Muscle of back (tissue), 11 donors: ENCODE measurements around the gene SND1. TPM values are rescaled to one million over a fixed set of nuclear protein-coding genes. Genes with fewer than 3 reads are reported as not detected.

Source experiments
- DNase-seq, 3 donors: peaks; one replicate each; pipeline versions ENCODE4 v3.0.0 to v3.0.0-alpha.2; 2013
- polyA plus RNA-seq, 10 donors: library from polyadenylated mRNA; unstranded; fragments of 120-200 nt; gene quantifications; one replicate each; pipeline ENCODE4 v1.2.1, GENCODE V29; 2013; ENCODE audit not compliant: insufficient read length in 10 of 10

The SND1 gene
- polyA plus RNA-seq, 10 donors: 79.0 to 120 (median 98.4) TPM

DNA sequence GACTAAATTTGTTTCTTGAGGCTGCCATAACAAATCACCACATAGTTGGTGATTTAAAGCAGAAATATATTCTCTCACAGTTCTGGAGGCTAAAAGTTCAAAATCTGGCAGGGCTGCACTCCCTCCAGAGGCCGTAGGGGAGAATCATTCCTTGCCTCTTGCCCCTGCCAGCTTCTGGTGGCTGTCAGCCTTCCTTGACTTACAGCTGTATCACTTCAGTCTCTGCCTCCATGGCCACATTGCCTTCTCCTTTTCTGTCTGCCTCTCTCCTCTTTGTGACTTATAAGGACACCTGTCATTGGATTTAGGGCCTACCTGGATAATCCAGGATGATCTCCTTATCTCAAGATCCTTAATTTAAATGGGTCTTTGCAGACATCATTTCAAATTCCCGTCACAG lies 385.1 kb downstream of the SND1 start:
- no peak for DNase-seq

DNA sequence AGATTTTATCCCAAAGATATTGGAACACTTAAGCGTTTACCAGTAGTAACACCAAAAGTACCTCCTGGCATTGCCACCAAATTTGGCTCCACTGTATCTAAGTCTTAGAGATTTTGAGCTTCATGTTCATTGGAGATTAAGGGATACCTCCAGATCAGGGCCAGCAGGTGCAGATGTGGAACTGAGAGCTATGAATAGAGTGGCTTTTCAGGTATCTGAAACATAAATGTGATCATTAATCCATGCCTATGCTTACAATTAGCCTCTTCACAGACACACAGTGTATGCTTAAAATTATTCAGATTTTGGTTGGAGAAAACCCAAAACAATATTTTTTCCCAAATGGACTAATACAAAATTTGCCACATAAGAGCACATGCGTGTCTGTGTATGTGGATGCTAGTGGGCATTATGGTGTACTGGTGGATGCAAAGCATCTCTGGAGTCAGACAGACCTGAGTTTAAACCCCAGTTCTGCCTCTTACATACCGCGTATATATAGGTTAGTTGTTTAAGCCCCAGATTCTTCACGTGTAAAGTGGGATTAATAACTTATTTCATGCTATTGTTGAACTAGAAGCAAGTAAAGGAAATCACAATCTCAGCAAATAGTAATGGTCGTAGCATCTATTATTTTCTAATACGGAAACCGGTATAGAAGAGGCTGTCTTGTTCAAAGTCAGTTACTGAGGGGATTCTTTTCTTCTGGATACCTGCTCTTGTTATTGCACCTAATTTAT lies 386.1 kb downstream of the SND1 start:
- no peak for DNase-seq

GRCh38 chr7:128039544-128039953 lies 387.6 kb downstream of the SND1 start:
- DNase-seq: no peak

DNA sequence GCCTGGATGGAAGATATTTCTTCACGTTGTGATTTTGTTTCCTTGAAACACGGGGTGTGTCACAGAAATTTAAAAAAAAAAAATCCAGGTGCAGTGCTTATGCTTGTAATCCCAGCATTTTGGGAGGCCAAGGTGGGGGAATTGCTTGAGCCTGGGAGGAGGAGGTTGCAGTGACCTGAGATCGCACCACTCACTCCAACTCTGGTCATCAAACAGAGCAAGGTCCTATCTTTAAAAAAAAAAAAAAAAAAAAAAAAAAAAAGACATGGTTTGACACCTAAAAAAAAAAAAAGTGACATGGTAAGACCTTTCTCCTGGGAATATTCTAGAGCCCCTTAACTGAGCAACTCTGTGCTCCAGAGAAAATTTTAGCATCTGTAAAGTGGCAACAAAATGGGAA lies 388.2 kb downstream of the SND1 start:
- no peak for DNase-seq

- DNase-seq: no peak
These were observed 389.2 kb downstream of the SND1 start for GRCh38 chr7:128041203-128041602.

GRCh38 chr7:128042012-128042411 lies 390.0 kb downstream of the SND1 start:
- DNase-seq: no peak

DNA sequence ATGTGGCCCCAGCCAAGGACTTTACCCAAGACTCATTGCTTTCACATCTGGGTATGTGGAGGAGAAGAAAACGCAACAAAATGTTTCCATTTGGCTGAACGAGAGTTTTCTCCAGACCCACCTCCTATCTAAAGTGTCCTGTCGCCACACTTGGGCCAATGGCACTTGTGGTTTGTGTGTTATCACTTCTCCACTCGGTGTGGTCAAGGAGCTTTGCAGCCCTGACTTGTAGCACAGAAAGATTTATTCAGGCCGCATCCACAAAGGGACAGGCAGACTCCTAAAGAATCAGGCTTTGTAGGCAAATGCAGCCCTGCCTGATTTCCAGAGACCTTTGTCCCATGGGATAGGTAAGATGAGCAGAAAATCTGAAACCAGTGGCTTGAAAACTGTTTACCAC lies 392.1 kb downstream of the SND1 start:
- no peak for DNase-seq

- no peak for DNase-seq
These were observed 393.2 kb downstream of the SND1 start for GRCh38 chr7:128045158-128045557.

DNA sequence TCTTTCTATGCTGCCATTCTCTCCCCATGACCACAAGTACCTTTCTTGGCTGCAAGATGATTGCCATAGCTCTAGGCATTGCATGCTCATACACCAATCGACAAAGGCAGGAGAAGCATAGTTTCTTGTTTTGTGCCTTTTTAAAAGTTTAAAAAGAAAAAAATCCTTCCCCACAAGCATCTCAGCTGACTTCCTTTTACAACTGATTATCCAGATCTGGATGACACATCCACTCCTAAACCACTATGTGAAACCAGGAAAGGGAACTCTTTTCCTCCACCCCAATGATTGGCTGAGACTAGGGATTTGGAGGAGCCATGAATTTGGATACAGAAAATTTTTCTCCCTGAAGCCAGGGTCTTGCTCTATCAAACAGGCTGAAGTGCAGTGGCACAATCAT lies 393.8 kb downstream of the SND1 start:
- DNase-seq: no peak

DNA sequence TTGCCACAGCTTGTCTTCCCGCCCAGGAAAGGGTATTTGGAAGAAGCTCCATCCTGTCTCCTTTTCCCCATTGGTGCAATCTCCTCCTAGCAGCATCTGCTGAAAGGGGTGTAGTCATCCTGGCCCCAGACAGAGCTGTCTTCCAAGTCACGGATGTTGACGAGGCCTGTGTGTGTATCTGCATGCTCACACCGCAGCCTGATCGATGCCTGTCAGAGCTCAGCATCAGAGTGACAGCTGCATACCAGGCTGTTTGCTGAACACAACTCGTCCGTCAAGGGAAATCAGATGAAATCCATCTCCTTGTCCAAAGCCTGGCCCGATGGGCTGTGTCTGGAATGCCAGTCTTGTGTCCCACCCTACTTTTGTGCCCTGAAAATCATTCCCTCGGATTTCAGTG lies 400.4 kb downstream of the SND1 start:
- DNase-seq: no peak

- peak in 1 of 3 donors; percentile 32 for DNase-seq
These were observed 401.0 kb downstream of the SND1 start for GRCh38 chr7:128053023-128053422.

DNA sequence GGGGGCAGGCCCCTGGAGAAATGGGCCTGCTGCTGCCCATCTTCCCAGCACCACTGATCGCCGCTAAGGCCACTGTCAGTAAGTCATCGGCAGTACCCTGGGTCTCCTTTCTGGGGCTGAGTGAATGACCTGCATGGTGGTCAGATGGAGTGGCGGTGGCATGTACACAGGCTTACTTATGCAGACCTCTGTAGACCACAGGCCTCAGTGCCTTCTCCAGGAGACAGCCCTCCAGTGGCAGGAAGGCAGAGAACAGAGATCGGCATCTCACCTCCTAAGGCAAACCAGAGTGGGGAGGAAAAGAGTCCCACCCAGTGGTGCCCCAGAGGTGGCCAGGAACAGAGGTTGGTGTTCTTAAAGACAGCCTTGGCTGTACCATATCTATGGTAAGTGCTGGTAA lies 402.0 kb downstream of the SND1 start:
- DNase-seq: no peak

- no peak for DNase-seq
These were observed 402.5 kb downstream of the SND1 start for GRCh38 chr7:128054511-128054910.

DNA sequence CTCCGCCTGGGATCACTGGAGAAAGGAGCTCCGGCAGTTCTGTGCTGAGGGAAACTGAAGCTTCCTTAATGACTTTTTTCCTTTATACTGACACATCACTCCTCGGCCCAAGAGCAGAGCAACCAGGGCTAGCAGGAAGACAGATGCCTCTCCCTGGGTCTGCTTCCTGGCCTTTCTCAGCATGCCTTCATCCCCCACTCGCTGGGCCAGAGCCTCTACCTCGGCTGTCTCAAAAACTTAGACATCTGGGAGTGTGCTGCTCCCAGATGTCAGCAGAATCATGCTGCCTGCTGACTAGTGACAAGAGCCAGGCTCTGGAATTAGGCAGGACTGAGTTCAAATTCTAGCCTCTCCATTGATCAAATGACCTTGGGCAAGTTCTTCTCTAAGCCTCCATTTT lies 403.6 kb downstream of the SND1 start:
- no peak for DNase-seq

DNA sequence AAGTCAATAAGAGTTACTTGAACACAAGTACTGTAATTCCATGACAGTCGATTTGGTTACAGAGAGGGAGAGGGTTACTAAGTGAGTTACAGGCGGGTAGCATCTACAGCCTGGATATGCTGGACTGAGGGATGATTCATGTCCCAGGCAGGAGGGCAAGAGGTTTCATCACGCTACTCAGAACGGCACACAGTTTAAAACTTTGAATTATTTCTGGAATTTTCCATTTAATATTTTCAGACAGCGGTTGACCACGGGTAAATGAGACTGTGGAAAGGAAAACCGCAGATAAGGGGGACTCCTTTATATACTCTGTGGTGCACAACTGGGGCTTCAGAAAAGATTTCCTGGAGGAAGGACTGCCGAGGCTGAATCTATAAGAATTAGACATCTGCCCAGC lies 404.9 kb downstream of the SND1 start:
- DNase-seq: peak in 1 of 3 donors; percentile 68

DNA sequence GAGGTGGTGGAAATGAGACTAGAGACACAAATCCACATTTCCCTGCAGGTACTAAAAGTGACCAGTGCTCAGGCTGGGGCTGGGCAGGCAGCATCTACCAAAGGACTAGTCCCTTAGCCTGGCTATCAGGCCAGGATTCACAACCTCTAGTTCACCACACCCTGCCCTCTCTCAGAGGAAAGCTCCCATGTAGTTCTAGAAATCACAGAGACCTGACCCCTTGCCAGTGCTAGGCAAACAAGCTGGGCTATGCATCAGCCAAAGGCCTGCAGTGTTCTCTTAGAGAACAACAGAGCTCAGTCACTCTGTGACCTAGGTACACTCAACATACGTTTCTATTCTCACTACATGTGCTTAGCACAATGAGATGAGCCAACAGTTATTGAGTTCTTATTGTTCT lies 405.9 kb downstream of the SND1 start:
- no peak for DNase-seq

DNA sequence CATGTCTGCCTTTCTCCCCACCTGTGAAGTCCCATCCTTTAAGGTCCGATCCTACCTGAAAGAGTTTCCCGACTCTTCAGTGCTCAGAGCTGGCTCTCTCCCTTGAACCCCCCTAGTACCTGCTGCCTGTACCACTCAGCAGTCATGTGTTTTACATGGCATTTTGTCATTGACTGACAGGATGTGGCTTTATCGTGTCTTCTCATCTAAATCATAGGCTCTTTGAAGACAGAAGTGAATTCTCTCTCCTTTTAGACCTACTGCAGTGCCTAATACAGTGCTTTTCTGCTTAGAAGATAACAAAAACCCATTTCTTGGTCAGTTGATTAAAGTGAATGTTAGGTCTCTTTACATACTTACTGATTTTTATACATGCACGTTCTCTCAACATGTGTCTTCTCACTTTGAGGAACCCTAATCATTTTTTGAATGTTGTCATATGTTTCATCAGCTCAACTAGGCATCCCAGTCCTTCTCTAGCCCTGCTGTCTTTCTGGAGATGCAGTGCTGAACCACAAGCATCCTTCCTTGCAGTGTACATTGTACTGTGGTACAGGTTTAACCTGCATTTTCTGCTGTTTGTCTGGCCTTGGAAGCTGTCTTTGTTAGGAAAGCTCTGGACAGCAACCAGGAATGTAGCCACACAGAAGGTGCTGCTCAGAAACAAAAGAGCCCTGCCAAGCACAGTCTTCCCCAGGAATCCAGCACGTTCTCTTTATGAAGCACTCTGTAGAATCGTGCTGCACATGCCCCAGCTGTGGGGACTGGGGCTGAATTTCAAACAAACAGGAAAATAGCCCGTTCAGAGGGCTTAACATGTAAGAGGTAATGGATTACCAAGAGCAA lies 407.4 kb downstream of the SND1 start:
- DNase-seq: no peak

GRCh38 chr7:128060018-128060417 lies 408.0 kb downstream of the SND1 start:
- DNase-seq: no peak

- DNase-seq: no peak
These were observed 411.1 kb downstream of the SND1 start for GRCh38 chr7:128063088-128063487.

GRCh38 chr7:128065872-128066271 lies 413.9 kb downstream of the SND1 start:
- DNase-seq: no peak

- DNase-seq: no peak
These were observed 414.4 kb downstream of the SND1 start for GRCh38 chr7:128066395-128066794.

DNA sequence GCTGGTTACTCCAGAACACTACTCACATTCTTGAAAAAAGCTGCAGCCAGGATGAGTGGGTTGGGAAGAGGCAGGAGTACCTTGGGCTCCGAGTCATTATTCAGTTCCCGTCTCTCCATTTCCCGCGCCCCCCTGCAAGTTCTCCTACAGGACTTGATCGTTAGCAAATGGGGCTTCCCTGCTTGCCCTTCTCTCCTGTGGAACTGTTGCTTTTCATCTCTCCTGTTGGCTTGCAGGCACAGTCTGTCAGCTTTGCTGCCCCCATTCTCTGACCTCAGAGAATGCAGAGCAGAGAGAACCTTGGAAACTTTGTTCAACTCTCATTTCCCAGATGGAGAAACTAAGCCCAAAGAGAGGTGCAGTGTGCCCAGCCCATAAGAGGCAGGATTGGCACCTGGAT lies 414.9 kb downstream of the SND1 start:
- DNase-seq: no peak

- no peak for DNase-seq
These were observed 416.0 kb downstream of the SND1 start for GRCh38 chr7:128067983-128068382.
